Measurements from ENCODE around the gene MYO1D. TPM values are rescaled to one million over a fixed set of nuclear protein-coding genes. Genes with fewer than 3 reads are reported as not detected.

The MYO1D gene
- total RNA-seq, 4 donors from 2014 or later: 70.5 to 92.3 (median 72.7) TPM

DNA sequence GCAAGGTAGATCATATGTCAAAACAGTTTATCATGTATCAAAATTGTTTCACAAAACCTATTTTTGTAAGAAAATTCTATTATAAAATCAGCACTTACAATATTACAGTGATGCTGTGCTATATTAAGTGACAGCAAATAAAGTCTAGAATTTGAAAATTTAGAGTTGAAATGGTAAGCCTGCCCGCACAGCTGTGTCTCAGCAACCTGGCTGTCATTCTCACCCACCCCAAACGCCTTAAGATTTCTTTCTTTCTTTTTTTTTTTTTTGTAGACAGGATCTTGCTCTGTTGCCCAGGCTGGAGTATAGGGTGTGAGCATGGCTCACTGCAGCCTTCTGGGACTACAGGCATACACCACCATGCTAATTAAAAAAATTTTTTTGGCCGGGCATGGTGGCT is 363.3 kb downstream of the MYO1D start:
- no peaks in the 10 kb centered on the region for H3K36me3 ChIP-seq
- DNase-seq (ENCODE audit: low spot score in 2 of 2): peak in 1 of 2 donors; percentile 2
- TF ChIP-seq POLR2A (IDR thresholded peaks at IDR 0.05): no peak
- TF ChIP-seq POLR2AphosphoS5 (IDR thresholded peaks at IDR 0.05): no peak
- no peak for TF ChIP-seq CTCF (IDR thresholded peaks at IDR 0.05)
- TF ChIP-seq EP300 (IDR thresholded peaks at IDR 0.05): no peak
- no peak overlapping the region for H3K27ac ChIP-seq
- H3K9me3 ChIP-seq: no peaks in the 10 kb centered on the region
- H3K4me1 ChIP-seq: no peaks in the 10 kb centered on the region
- no peaks in the 10 kb centered on the region for H3K27me3 ChIP-seq
- 89% methylated on average over 3 of the region's 3 CpGs for WGBS
- H3K4me3 ChIP-seq: no peak overlapping the region

GRCh38 chr17:32512328-32512727 is 364.6 kb downstream of the MYO1D start:
- no peak for DNase-seq (ENCODE audit: low spot score in 2 of 2)
- Histone ChIP-seq H3K27ac (no peak overlapping the region), H3K9me3 (no peaks in the 10 kb centered on the region), H3K4me3 (no peak overlapping the region), H3K4me1 (no peaks in the 10 kb centered on the region), H3K36me3 (no peaks in the 10 kb centered on the region), H3K27me3 (no peaks in the 10 kb centered on the region)
- 93% methylated on average over 2 of the region's 2 CpGs for WGBS
- TF ChIP-seq POLR2A (IDR thresholded peaks at IDR 0.05) (no peak), EP300 (IDR thresholded peaks at IDR 0.05) (no peak), CTCF (IDR thresholded peaks at IDR 0.05) (no peak), POLR2AphosphoS5 (IDR thresholded peaks at IDR 0.05) (no peak)

GRCh38 chr17:32510466-32510865 is 366.5 kb downstream of the MYO1D start:
- WGBS: 98% methylated on average over 7 of the region's 7 CpGs
- H3K9me3 ChIP-seq: no peaks in the 10 kb centered on the region
- no peak for DNase-seq (ENCODE audit: low spot score in 2 of 2)
- no peaks in the 10 kb centered on the region for H3K4me1 ChIP-seq
- no peaks in the 10 kb centered on the region for H3K27me3 ChIP-seq
- no peak overlapping the region for H3K27ac ChIP-seq
- TF ChIP-seq POLR2A (IDR thresholded peaks at IDR 0.05) (no peak), CTCF (IDR thresholded peaks at IDR 0.05) (no peak), POLR2AphosphoS5 (IDR thresholded peaks at IDR 0.05) (no peak), EP300 (IDR thresholded peaks at IDR 0.05) (no peak)
- no peak overlapping the region for H3K4me3 ChIP-seq
- H3K36me3 ChIP-seq: no peaks in the 10 kb centered on the region

DNA sequence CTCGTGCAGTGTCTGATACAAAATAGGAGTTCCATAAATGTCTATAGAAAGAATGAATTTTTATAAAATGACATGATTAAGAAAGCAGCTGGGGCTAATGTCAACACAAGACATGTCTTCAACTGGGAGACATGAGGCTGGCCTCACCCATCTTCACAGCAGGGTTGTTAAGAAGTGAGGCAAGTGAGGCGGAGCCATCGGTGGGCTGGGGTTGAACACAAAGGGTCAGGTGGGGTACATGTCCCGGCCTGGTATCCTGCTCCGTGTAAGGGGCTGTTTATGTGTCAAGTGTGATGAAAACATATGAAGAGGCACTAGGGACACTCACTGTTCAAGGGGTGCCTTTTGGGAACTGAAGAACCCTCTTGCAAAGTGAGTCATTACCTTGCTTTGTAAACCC is 368.0 kb downstream of the MYO1D start:
- H3K36me3 ChIP-seq: no peaks in the 10 kb centered on the region
- H3K9me3 ChIP-seq: no peaks in the 10 kb centered on the region
- H3K4me1 ChIP-seq: no peaks in the 10 kb centered on the region
- DNase-seq (ENCODE audit: low spot score in 2 of 2): no peak
- no peak overlapping the region for H3K27ac ChIP-seq
- WGBS: 96% methylated on average over 5 of the region's 5 CpGs
- no peaks in the 10 kb centered on the region for H3K27me3 ChIP-seq
- no peak for TF ChIP-seq CTCF (IDR thresholded peaks at IDR 0.05)
- no peak for TF ChIP-seq EP300 (IDR thresholded peaks at IDR 0.05)
- TF ChIP-seq POLR2A (IDR thresholded peaks at IDR 0.05): no peak
- TF ChIP-seq POLR2AphosphoS5 (IDR thresholded peaks at IDR 0.05): no peak
- H3K4me3 ChIP-seq: no peak overlapping the region

- 82% methylated on average over 18 of the region's 18 CpGs for whole genome bisulfite sequencing
- H3K9me3 ChIP-seq: no peaks in the 10 kb centered on the region
- H3K27me3 ChIP-seq: no peaks in the 10 kb centered on the region
- H3K27ac ChIP-seq: peak overlapping the region; percentile 4
- no peak overlapping the region for H3K4me3 ChIP-seq
- no peaks in the 10 kb centered on the region for H3K36me3 ChIP-seq
- no peaks in the 10 kb centered on the region for H3K4me1 ChIP-seq
- DNase-seq (ENCODE audit: low spot score in 2 of 2): no peak
- TF ChIP-seq POLR2AphosphoS5 (IDR thresholded peaks at IDR 0.05): no peak
- TF ChIP-seq EP300 (IDR thresholded peaks at IDR 0.05): no peak
- TF ChIP-seq POLR2A (IDR thresholded peaks at IDR 0.05): no peak
- no peak for TF ChIP-seq CTCF (IDR thresholded peaks at IDR 0.05)
Measured at GRCh38 chr17:32504166-32504990, 372.5 kb downstream of the MYO1D start.

Data from suprapubic skin (tissue), 4 donors.